GM12878 (cell line): ENCODE data around the gene EPHB2. TPM values are rescaled to one million over a fixed set of nuclear protein-coding genes. Genes with fewer than 3 reads are reported as not detected.

Source experiments
- ATAC-seq: fragments of 200-7000 bp; cut with Tn5 transposase; 3 replicates; pipeline ENCODE4 v1.9.1; 2020; ENCODE audit warnings: mild to moderate bottlenecking, moderate library complexity
- BruUV-seq: library from RNA; stranded (reverse); fragments of 400-500 nt; replicated peaks from 2 replicates; lab custom pipeline; 2021; lab: Mats Ljungman, UMichigan
- CTCF ChIA-PET: fragments of 300-600 bp; sonication (Branson Sonifier 250); formaldehyde crosslinking; extraction: SDS; loops from one replicate; lab custom pipeline; 2021; ENCODE audit warnings: inconsistent platforms; lab: Yijun Ruan, JAX
- POLR2A ChIA-PET: fragments of 350-600 bp; formaldehyde crosslinking; extraction: SDS; loops from one replicate; lab custom pipeline; 2021; ENCODE audit warnings: inconsistent platforms; lab: Charles Lee
- RAD21 ChIA-PET: fragments of 300-600 bp; sonication (Branson Sonifier 250); formaldehyde crosslinking; loops from one replicate; lab custom pipeline; 2023; ENCODE audit warnings: antibody characterized with exemption; ENCODE audit not compliant: unreplicated experiment; lab: Charles Lee
- SMC1A ChIA-PET: fragments of 300-600 bp; sonication (Branson Sonifier 250); formaldehyde crosslinking; loops from one replicate; lab custom pipeline; 2023; ENCODE audit not compliant: unreplicated experiment, uncharacterized antibody; lab: Charles Lee
- DNase-seq: peaks from one replicate; pipeline ENCODE4 v3.0.0-alpha.2; 2011; ENCODE audit warnings: low read depth, low spot score
- FAIRE-seq: peaks from 3 replicates; lab custom pipeline; 2011; peaks lifted over from hg19 to GRCh38; lab: Jason Lieb, UNC
- H2AFZ ChIP-seq: 2 replicates; pipeline ENCODE4 v1.6.0; 2011; ENCODE audit warnings: low read depth, low read length, control low read depth; ENCODE audit not compliant: control insufficient read depth
- H3K27ac ChIP-seq: 2 replicates; pipeline ENCODE4 v1.5.1; 2011; ENCODE audit warnings: control low read depth; ENCODE audit not compliant: control insufficient read depth, insufficient read depth
- H3K27me3 ChIP-seq, 2 experiments: replicated peaks in 1 of 2; 2 replicates each; pipeline versions ENCODE4 v1.6.0 to v1.6.1; 2011; ENCODE audit warnings: low read length in 1 of 2; ENCODE audit not compliant: control insufficient read depth in 2 of 2, insufficient read depth in 2 of 2
- H3K36me3 ChIP-seq, 2 experiments: 2 replicates each; pipeline ENCODE4 v1.5.1; 2011; ENCODE audit warnings: low read length in 1 of 2; ENCODE audit not compliant: control insufficient read depth in 2 of 2, insufficient read depth in 2 of 2
- H3K4me1 ChIP-seq: 2 replicates; pipeline ENCODE4 v1.6.1; 2011; ENCODE audit warnings: mild to moderate bottlenecking, low read length, moderate library complexity, mixed read lengths; ENCODE audit not compliant: control insufficient read depth, insufficient read depth
- H3K4me2 ChIP-seq: 2 replicates; pipeline ENCODE4 v1.6.0; 2011; ENCODE audit warnings: control low read depth; ENCODE audit not compliant: control insufficient read depth, insufficient read depth
- H3K4me3 ChIP-seq: fragments of 200-600 bp; sonication (generic); 2 replicates; pipeline ENCODE4 v1.5.1; 2016
- H3K79me2 ChIP-seq: 2 replicates; pipeline ENCODE4 v1.6.0; 2011; ENCODE audit warnings: low read length; ENCODE audit not compliant: control insufficient read depth, insufficient read depth
- H3K9ac ChIP-seq: 2 replicates; pipeline ENCODE4 v1.8.0; 2011; ENCODE audit warnings: low read length, control low read depth, mixed read lengths; ENCODE audit not compliant: control insufficient read depth, insufficient read depth
- H3K9me3 ChIP-seq: replicated peaks from 3 replicates; pipeline ENCODE4 v1.5.1; 2011; ENCODE audit warnings: mild to moderate bottlenecking, low read length; ENCODE audit not compliant: control insufficient read depth, insufficient read depth
- H4K20me1 ChIP-seq: 2 replicates; pipeline ENCODE4 v1.6.0; 2011; ENCODE audit not compliant: control insufficient read depth, insufficient read depth
- CREM ChIP-seq: IDR thresholded peaks from 2 replicates; pipeline ENCODE4 v1.6.1; 2014; ENCODE audit warnings: antibody characterized with exemption, low read depth
- DPF2 ChIP-seq: fragments of 450-650 bp; IDR thresholded peaks from 2 replicates; pipeline ENCODE4 v1.6.1; 2017; ENCODE audit warnings: mild to moderate bottlenecking
- FOXM1 ChIP-seq: IDR thresholded peaks from 2 replicates; pipeline ENCODE4 v1.6.1; 2012; ENCODE audit warnings: low read depth, mild to moderate bottlenecking, inconsistent platforms, low read length, moderate library complexity
- GABPA ChIP-seq: IDR thresholded peaks from 2 replicates; pipeline ENCODE4 v1.6.1; 2014; ENCODE audit warnings: antibody characterized with exemption, low read depth, mild to moderate bottlenecking, inconsistent platforms
- GATAD2B ChIP-seq: fragments of 450-650 bp; conservative IDR thresholded peaks from 2 replicates; pipeline ENCODE4 v1.6.1; 2017; ENCODE audit warnings: low read depth, mild to moderate bottlenecking, moderate library complexity
- IRF4 ChIP-seq: IDR thresholded peaks from 2 replicates; pipeline ENCODE4 v1.6.1; 2011; ENCODE audit warnings: low read depth, low read length
- JUND ChIP-seq: IDR thresholded peaks from 2 replicates; pipeline ENCODE4 v1.6.1; 2012; ENCODE audit warnings: low read depth, mild to moderate bottlenecking, low read length, improper control_type of control experiment, moderate library complexity
- KDM1A ChIP-seq: fragments of 200-600 bp; sonication (generic); IDR thresholded peaks from 2 replicates; pipeline ENCODE4 v1.6.1; 2016; ENCODE audit warnings: borderline replicate concordance
- POLR2AphosphoS2 ChIP-seq: IDR thresholded peaks from 2 replicates; pipeline ENCODE4 v1.6.1; 2011; ENCODE audit warnings: low read depth, mild to moderate bottlenecking, low read length, improper control_type of control experiment, moderate library complexity
- POU2F2 ChIP-seq: IDR thresholded peaks from 3 replicates; pipeline ENCODE4 v1.6.1; 2011; ENCODE audit warnings: low read depth, mild to moderate bottlenecking, low read length, borderline replicate concordance
- RAD21 ChIP-seq: IDR thresholded peaks from 2 replicates; pipeline ENCODE4 v1.6.1; 2011; ENCODE audit warnings: mild to moderate bottlenecking, low read depth, low read length, moderate library complexity; ENCODE audit not compliant: insufficient read depth
- USF2 ChIP-seq: IDR thresholded peaks from 2 replicates; pipeline ENCODE4 v1.6.1; 2011; ENCODE audit warnings: low read depth, low read length, improper control_type of control experiment, borderline replicate concordance
- ZNF687 ChIP-seq: fragments of 450-650 bp; IDR thresholded peaks from 2 replicates; pipeline ENCODE4 v1.6.1; 2017; ENCODE audit warnings: mild to moderate bottlenecking, moderate library complexity
- ZZZ3 ChIP-seq: IDR thresholded peaks from 2 replicates; pipeline ENCODE4 v1.6.1; 2011; ENCODE audit warnings: low read depth; ENCODE audit not compliant: control insufficient read depth, insufficient read length
- WGBS: methylation state at CpG from one replicate; pipeline ENCODE4 v1.1.6; 2016; ENCODE audit warnings: low lambda C conversion rate; ENCODE audit not compliant: insufficient replicate concordance, insufficient coverage; ENCODE audit errors: missing lambda C conversion rate; 5-methylcytosine and 5-hydroxymethylcytosine counted together
- in situ Hi-C: fragments of 300-500 bp; cut with MboI; formaldehyde crosslinking; loops from 9 replicates; pipeline ENCODE4 v1.14.3; 2018; ENCODE audit warnings: mixed read lengths
- intact Hi-C: fragments of 100-400 bp; cut with micrococcal nuclease; formaldehyde crosslinking; loops from one replicate; pipeline ENCODE4 v1.14.2; 2022; ENCODE audit not compliant: unreplicated experiment
- polyA plus RNA-seq, 11 experiments: library from polyadenylated mRNA; depleted of rRNA in 4 of 11; unstranded in 6 of 11; stranded (reverse) in 5 of 11; fragments of >200 nt; fragmentation: Nextera tagmentation in 4 of 11; fragmentation: Illumina TruSeq in 1 of 11; extraction: Ambion mirVana in 4 of 11; extraction: Trizol in 1 of 11; gene quantifications; 1 replicate in 1 of 11; 2 replicates in 10 of 11; pipeline versions ENCODE4 v1.2.1 to v1.2.3, GENCODE V29; 2011 to 2016; ENCODE audit warnings: inconsistent platforms in 2 of 11, missing spikeins in 2 of 11, low read depth in 1 of 11
- total RNA-seq, 4 experiments: library from RNA; depleted of rRNA in 3 of 4; stranded (reverse); fragments of >200 nt in 3 of 4; fragmentation: Illumina TruSeq in 1 of 4; extraction: Trizol in 1 of 4; gene quantifications; 2 replicates each; pipeline versions ENCODE4 v1.2.1 to v1.2.3, GENCODE V29; 2013 to 2021
- TF ChIP-seq, protein P1 (sequence below): fragments of 450-650 bp; IDR thresholded peaks from 2 replicates; pipeline ENCODE4 v1.6.1; 2018; ENCODE audit warnings: borderline replicate concordance, mild to moderate bottlenecking; ENCODE audit not compliant: partially characterized antibody

EPHB2 gene
- total and polyA plus RNA-seq, 10 of the 15 experiments (the other 5 are each of a cell fraction or from before 2014, with no cell fraction given), result 0.13 to 3.3 (median 0.92) TPM

DNA sequence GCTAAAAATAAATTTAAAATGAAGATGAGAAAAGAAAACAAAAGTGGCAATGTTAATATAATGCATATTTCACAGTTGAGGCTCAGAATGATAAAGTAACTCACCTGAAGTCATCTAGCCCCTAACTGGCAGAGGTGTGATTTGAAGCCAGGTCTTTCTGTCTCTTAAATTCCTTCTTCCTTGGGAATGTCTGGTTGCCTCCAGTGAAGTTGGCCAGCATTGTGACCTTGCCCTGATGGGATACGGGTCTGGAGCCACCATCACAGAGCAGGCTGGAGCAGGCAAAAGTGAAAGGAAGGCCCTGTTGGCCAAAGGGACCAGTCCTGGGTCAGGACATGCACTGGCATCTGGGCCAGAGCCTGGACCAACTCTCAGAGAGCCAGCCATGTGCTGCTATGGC is 111.7 kb downstream of the EPHB2 start:
- 6% methylated on average over 1 of the region's 1 CpG for WGBS
- in situ Hi-C loops (no loop called here), intact Hi-C loops (no loop called here)
- Histone ChIP-seq H3K9me3 (no peaks in the 10 kb centered on the region), H3K27me3 (no peaks in the 10 kb centered on the region; a peak in 1 of 4 replicates), H3K4me2 (no peak overlapping the region), H3K4me1 (no peaks in the 10 kb centered on the region), H2AFZ (no peak overlapping the region), H3K9ac (no peak overlapping the region), H3K27ac (no peak overlapping the region), H3K36me3 (no peaks in the 10 kb centered on the region), H3K79me2 (no peaks in the 10 kb centered on the region), H3K4me3 (no peak overlapping the region), H4K20me1 (no peaks in the 10 kb centered on the region)
- POLR2A ChIA-PET, result no interaction called here
- DNase-seq, result no peak
- CTCF ChIA-PET, result no interaction called here
- no peak for TF ChIP-seq POU2F2
- no peak for TF ChIP-seq USF2
- TF ChIP-seq POLR2AphosphoS2, result no peak
- TF ChIP-seq CREM, result no peak
- TF ChIP-seq FOXM1, result no peak
- no peak for TF ChIP-seq ZNF687
- TF ChIP-seq RAD21, result no peak
- no peak for TF ChIP-seq JUND
- no peak for TF ChIP-seq ZZZ3
- TF ChIP-seq, protein P1, sequence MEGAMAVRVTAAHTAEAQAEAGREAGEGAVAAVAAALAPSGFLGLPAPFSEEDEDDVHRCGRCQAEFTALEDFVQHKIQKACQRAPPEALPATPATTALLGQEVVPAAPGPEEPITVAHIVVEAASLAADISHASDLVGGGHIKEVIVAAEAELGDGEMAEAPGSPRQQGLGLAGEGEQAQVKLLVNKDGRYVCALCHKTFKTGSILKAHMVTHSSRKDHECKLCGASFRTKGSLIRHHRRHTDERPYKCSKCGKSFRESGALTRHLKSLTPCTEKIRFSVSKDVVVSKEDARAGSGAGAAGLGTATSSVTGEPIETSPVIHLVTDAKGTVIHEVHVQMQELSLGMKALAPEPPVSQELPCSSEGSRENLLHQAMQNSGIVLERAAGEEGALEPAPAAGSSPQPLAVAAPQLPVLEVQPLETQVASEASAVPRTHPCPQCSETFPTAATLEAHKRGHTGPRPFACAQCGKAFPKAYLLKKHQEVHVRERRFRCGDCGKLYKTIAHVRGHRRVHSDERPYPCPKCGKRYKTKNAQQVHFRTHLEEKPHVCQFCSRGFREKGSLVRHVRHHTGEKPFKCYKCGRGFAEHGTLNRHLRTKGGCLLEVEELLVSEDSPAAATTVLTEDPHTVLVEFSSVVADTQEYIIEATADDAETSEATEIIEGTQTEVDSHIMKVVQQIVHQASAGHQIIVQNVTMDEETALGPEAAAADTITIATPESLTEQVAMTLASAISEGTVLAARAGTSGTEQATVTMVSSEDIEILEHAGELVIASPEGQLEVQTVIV, result no peak
- TF ChIP-seq KDM1A, result no peak
- TF ChIP-seq GABPA, result no peak
- no peak for TF ChIP-seq GATAD2B
- no peak for TF ChIP-seq DPF2
- TF ChIP-seq IRF4, result no peak
- SMC1A ChIA-PET, result no interaction called here
- BruUV-seq, result no TSS peak
- ATAC-seq, result no peak
- no peak for FAIRE-seq
- RAD21 ChIA-PET, result no interaction called here
